GM19328 (cell line): ENCODE results near the gene PRKACB.
"Not testable (repeated sequence)": the region's sequence is repeated elsewhere in the genome, so short reads cannot be mapped to it uniquely, and the experiment has no call there.

ENCODE experiments used
- ATAC-seq: cut with Tn5 transposase; IDR thresholded peaks from one replicate; pipeline ENCODE4 v1.9.1; 2021; ENCODE audit warnings: mild to moderate bottlenecking, moderate library complexity; ENCODE audit not compliant: unreplicated experiment

The PRKACB gene

DNA sequence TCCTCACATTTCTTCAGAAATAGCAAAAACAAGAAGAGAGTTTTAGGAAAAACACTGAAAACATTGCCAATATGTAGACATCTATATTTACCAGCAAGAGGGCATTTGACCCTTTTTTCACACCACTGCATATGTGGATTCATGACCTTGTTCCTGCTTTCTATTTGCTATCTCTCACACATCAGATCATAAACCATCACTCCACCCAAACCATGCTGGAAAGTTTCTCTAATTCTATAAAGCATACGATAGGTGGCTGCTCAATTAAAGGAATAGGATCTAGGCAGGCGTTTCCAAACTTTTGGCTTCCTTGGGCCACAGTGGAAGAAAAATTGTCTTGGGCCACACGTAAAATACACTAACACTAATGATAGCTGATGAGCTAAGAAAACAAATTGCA lies 121.8 kb downstream of the PRKACB start:
- no peak for ATAC-seq

DNA sequence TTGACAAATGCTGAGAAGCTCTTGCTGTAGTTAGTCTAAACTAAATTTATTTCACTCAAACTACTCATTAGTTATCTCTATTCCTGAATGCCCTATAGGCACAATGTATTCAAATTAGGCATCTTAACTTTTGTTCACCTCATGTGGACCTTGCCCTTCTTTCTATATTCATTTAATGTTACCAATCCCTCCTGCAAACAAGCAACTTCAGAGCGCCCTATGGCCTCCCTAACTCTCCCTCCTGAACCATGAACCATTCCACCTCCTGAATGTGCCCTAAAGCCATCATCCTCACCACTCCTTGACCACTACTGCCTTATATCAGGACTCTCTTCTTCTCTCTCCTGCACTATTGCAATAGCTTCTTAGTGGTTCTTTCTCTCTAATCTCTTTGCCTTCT lies 122.7 kb downstream of the PRKACB start:
- no peak for ATAC-seq

DNA sequence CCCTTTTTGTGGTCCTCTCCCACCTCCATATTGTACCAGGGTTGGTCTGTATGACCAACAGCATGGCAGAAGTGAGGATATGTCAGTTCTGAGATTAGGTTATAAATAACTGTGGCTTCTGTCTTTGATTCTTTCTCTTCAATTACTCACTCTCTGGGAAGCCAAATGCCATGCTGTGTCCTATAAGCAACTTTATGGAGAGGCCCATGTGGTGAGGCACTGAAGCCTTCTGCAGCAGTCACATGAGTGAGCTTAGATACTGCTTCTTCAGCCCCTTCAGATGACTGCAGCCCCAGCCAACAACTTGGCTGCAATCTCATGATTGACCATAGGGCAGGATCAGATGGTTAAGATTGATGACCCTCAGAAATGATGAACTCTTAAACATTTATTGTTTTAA lies 123.4 kb downstream of the PRKACB start:
- ATAC-seq = no peak

GRCh38 chr1:84268346-84268745 lies 124.3 kb downstream of the PRKACB start:
- no peak for ATAC-seq

DNA sequence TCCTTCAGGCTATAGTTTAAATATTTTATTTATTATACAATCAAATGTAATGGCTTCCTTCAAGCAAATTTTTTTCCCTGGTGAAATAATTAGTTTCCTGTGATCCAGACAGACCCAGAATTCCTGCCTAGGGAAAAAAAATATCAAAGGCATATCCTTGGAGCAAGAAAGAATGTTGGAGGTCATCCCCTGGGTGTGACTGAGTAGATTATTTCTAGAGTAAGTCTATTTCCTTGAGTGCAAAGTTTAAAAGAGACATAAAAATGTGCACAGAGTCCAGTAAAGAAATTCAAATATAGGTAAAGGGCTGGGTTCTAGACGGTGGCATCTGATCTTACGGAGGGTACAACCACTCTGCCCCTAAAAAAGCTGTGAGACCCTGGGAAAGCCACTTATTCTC lies 125.2 kb downstream of the PRKACB start:
- no peak for ATAC-seq

DNA sequence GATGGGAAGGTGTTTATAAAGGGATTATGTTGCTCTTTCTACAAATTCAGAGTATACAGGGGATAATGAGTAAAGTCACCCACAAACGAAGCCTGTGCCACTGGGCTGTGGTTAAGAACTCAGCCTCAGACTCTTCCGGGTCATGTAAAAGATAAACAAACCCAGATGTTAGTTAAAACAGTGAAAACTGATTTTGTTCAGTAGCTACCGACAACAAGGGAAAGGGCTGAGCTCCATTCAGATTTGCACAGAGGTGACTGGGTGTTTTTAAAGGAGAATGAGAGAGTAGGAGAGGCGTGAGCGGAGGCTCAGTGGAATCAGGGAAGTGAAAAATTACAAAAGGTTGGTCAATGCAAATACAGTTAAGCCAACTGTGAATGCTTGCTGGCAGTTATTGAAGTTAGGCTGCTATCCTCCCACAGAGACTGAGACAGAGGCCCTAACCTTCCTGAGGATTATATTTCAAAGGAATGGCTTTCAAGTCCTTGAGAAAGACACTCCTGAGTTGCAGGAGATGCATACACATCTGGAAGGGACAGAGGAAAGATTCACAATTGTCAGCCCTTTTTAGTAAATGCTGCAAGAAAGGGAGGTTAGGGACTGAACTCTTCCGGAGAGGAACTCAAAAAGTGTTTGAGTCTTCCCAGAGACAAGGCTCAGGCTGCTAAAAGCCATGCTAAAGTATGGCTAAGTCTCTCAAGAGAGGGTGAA lies 127.5 kb downstream of the PRKACB start:
- ATAC-seq = peak; percentile 96

GRCh38 chr1:84272401-84272800 lies 128.3 kb downstream of the PRKACB start:
- no peak for ATAC-seq

DNA sequence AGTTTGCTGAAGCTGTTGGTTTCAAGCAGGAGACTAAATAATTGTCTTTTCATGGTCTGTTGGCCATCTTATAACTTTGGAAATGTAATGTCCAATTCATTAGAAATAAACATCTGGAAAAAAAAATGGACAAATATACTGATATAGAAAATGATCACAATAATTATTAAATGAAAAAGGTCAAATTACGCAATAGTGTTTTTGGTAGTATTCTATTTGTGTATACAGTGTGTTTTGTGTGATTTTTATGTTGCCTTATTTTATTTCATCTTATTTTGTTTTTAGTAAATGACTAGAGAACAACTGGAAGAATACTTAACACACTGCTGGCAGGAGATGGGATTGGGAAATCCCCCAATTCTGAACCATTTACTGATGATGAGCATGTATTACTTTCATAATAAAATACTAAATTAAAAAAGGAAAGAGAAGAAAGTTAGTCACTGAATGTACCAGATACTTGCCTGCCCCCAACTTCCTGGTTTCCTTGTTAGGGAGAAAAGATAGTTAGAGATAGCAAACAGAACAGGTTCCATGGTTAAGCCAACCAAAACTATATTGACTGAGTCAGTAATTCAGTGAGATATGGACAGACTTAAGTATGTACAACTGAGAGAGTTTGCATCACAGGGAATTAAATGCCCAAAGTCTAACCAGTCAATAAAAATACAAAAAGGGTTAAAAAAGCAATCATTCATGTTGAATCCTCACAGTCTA lies 133.4 kb downstream of the PRKACB start:
- ATAC-seq = no peak

DNA sequence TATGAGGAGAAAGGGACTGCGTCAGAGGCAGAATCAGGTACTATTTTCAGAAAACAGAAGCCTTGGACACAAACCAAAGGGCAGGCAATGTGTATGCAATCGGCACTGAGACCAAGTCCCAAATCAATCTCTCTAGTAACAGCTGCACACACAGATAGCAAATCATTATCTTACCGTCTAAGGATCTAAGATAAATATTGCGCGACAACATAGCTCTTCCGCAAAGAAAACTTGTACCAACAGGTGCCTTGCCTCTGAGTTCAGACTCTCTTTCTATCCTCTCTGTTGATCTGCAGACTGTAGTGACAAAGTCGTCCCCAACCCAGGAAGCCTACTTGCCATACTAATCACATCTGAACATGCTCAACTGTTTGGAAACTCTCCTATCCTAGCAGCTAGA lies 134.8 kb downstream of the PRKACB start:
- no peak for ATAC-seq

GRCh38 chr1:84280912-84281311 lies 136.8 kb downstream of the PRKACB start:
- ATAC-seq = no peak

DNA sequence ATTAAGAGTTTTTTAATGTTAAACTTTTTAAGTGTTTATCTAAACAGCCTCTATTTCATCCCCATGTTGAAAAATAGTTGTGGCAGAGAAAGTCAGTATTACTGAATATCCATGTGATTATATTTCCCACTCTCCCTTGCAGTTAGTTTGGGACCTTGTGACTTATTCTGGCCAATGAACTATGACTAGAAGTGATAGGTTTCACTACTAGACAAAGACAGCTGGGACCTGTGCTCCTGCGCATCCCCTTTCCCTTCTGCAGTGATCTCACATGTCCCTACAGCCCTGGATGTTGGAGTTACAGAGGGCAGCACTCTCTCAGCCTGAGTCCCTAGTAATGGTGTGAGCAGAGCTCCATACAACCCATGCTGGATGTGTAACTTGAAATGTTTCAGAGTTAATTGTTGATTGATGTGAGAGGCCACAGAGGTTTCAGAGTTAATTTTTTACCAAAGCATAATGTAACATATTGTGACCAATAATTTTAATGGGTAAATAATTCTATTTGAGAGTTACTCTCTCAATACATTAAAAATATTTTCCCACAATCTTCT lies 138.8 kb downstream of the PRKACB start:
- ATAC-seq = no peak

- ATAC-seq = no peak
Measured at GRCh38 chr1:84283381-84283780, 139.3 kb downstream of the PRKACB start.

DNA sequence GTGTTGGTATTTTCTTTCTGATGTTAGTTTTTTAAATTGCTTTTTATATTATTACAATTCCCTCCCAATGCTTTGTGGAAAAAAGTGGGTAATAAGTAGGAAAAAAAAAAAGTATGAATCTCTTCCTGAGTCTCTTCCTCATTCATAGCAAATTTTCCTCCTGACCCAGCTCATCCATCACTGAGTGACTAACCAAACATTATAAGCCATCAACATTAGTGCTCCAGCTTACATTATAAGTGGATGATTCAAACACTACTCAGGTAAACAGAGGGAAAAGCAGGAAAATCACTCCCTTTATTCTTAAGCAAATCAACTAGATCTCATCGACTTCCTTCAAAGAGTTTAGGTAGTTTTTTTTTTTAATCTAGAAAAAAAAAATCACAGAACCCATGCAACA lies 142.0 kb downstream of the PRKACB start:
- no peak for ATAC-seq

GRCh38 chr1:84287389-84287788 lies 143.3 kb downstream of the PRKACB start:
- ATAC-seq = not testable (repeated sequence)
